ENCODE results near the gene GTPBP6.

GRCh38 chrX:351736-352135 lies 33.1 kb upstream of the GTPBP6 start:
- no peak for TF ChIP-seq POLR2A (IDR thresholded peaks at IDR 0.05)
- TF ChIP-seq CTCF (IDR thresholded peaks at IDR 0.05): no peak

Data from adrenal gland (tissue), 5 donors.